ENCODE measurements around the gene PLXNA4. TPM values are rescaled to one million over a fixed set of nuclear protein-coding genes. Genes with fewer than 3 reads are reported as not detected.
"Not testable (repeated sequence)": the region's sequence is repeated elsewhere in the genome, so short reads cannot be mapped to it uniquely, and the experiment has no call there.

Gene PLXNA4
- total RNA-seq, 2 experiments from 2014 or later: 0.75 to 0.85 TPM

DNA sequence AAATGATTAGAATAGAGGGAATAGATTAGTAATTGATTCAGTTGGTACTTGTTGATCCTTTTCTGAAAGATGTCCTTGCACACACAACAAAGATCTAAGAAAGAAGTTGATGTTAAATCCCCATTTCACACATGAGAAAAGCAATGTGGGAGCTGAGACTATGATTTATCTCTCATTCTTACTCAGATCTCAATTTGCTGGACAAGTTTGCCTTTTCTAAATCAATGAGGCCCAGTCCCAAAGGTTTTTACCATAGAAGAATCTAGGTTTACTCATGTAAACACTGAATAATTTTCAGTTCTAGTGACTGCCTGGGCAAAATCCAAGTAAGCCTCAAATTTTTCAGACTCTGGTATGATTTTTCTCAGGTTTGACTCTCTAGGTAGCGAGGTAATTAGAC lies 25.5 kb upstream of the PLXNA4 start:
- Histone ChIP-seq H3K27me3 (ENCODE audit: control insufficient read depth in 1 of 2, insufficient read depth in 2 of 2, low read length in 2 of 2) (peaks cover 0 to 3% of the 10 kb centered on the region in 2 experiments), H3K27ac (ENCODE audit: low read depth in 1 of 2, low read length in 2 of 2) (no peak overlapping the region), H3K4me1 (ENCODE audit: insufficient read depth, low read length) (no peaks in the 10 kb centered on the region), H3K4me3 (ENCODE audit: low read length) (no peak overlapping the region), H3K36me3 (ENCODE audit: insufficient read depth, low read length) (no peaks in the 10 kb centered on the region), H3K9me3 (ENCODE audit: control insufficient read depth in 1 of 2, insufficient read depth in 1 of 2, low read length in 2 of 2) (no peaks in the 10 kb centered on the region)
- H3K4me1 Mint-ChIP-seq (ENCODE audit: low read depth): no peaks in the 10 kb centered on the region
- intact Hi-C loops (cut with DNase I, micrococcal nuclease): no loop called here
- POLR2A ChIA-PET: no interaction called here
- H3K36me3 Mint-ChIP-seq (ENCODE audit: low read depth): no peaks in the 10 kb centered on the region
- DNase-seq (no peak), ATAC-seq (ENCODE audit: poor library complexity) (no peak)
- no peak overlapping the region for H3K4me3 Mint-ChIP-seq
- no peaks in the 10 kb centered on the region for H3K27me3 Mint-ChIP-seq
- H3K9me3 Mint-ChIP-seq: no peaks in the 10 kb centered on the region
- TF ChIP-seq, protein P1, sequence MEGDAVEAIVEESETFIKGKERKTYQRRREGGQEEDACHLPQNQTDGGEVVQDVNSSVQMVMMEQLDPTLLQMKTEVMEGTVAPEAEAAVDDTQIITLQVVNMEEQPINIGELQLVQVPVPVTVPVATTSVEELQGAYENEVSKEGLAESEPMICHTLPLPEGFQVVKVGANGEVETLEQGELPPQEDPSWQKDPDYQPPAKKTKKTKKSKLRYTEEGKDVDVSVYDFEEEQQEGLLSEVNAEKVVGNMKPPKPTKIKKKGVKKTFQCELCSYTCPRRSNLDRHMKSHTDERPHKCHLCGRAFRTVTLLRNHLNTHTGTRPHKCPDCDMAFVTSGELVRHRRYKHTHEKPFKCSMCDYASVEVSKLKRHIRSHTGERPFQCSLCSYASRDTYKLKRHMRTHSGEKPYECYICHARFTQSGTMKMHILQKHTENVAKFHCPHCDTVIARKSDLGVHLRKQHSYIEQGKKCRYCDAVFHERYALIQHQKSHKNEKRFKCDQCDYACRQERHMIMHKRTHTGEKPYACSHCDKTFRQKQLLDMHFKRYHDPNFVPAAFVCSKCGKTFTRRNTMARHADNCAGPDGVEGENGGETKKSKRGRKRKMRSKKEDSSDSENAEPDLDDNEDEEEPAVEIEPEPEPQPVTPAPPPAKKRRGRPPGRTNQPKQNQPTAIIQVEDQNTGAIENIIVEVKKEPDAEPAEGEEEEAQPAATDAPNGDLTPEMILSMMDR (IDR thresholded peaks at IDR 0.05): no peak
- CTCF ChIA-PET: no interaction called here
- H3K27ac Mint-ChIP-seq: no peak overlapping the region

- intact Hi-C loops (cut with DNase I, micrococcal nuclease): no loop called here
- no peaks in the 10 kb centered on the region for H3K36me3 Mint-ChIP-seq (ENCODE audit: low read depth)
- no peak overlapping the region for H3K4me3 ChIP-seq (ENCODE audit: low read length)
- H3K9me3 Mint-ChIP-seq: no peaks in the 10 kb centered on the region
- DNase-seq (no peak), ATAC-seq (ENCODE audit: poor library complexity) (no peak)
- H3K4me1 ChIP-seq (ENCODE audit: insufficient read depth, low read length): no peaks in the 10 kb centered on the region
- H3K27ac ChIP-seq (ENCODE audit: low read depth in 1 of 2, low read length in 2 of 2): no peak overlapping the region
- POLR2A ChIA-PET: no interaction called here
- H3K27me3 ChIP-seq (ENCODE audit: control insufficient read depth in 1 of 2, insufficient read depth in 2 of 2, low read length in 2 of 2): no peaks in the 10 kb centered on the region
- no peak overlapping the region for H3K27ac Mint-ChIP-seq
- H3K4me3 Mint-ChIP-seq: no peak overlapping the region
- H3K27me3 Mint-ChIP-seq: peaks cover 5% of the 10 kb centered on the region
- no peaks in the 10 kb centered on the region for H3K36me3 ChIP-seq (ENCODE audit: insufficient read depth, low read length)
- CTCF ChIA-PET: no interaction called here
- no peaks in the 10 kb centered on the region for H3K9me3 ChIP-seq (ENCODE audit: control insufficient read depth in 1 of 2, insufficient read depth in 1 of 2, low read length in 2 of 2)
- no peaks in the 10 kb centered on the region for H3K4me1 Mint-ChIP-seq (ENCODE audit: low read depth)
- TF ChIP-seq, protein P1 (IDR thresholded peaks at IDR 0.05): no peak
Measured at GRCh38 chr7:132596588-132596987, 20.3 kb upstream of the PLXNA4 start.

DNA sequence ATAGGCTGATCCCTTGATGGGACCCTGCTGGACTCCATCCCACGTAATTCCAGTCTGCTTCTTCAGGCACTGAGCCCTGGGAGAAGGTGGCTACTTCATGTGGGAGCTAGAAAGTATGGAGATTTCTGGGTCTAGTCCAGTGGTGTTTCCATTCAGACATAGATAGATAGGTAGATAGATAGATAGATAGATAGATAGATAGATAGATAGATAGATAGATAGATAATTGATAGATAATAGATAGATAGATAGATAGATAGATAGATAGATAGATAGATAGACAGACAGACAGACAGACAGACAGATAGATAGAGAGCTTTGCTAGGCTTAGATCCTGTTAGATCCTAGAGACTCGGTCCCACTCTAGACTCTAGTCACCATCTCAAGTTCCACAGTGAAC lies 18.5 kb upstream of the PLXNA4 start:
- ATAC-seq (ENCODE audit: poor library complexity): not testable (repeated sequence)

GRCh38 chr7:132592936-132593335 lies 16.7 kb upstream of the PLXNA4 start:
- TF ChIP-seq, protein P1 (IDR thresholded peaks at IDR 0.05): no peak
- no peak for DNase-seq
- no peak overlapping the region for H3K27ac ChIP-seq (ENCODE audit: low read depth in 1 of 2, low read length in 2 of 2)
- no peaks in the 10 kb centered on the region for H3K36me3 Mint-ChIP-seq (ENCODE audit: low read depth)
- H3K36me3 ChIP-seq (ENCODE audit: insufficient read depth, low read length): no peaks in the 10 kb centered on the region
- H3K4me1 ChIP-seq (ENCODE audit: insufficient read depth, low read length): no peaks in the 10 kb centered on the region
- no peak overlapping the region for H3K4me3 Mint-ChIP-seq
- no peaks in the 10 kb centered on the region for H3K9me3 Mint-ChIP-seq
- ATAC-seq (ENCODE audit: poor library complexity): no peak
- POLR2A ChIA-PET: no interaction called here
- H3K27ac Mint-ChIP-seq: no peak overlapping the region
- no peaks in the 10 kb centered on the region for H3K9me3 ChIP-seq (ENCODE audit: control insufficient read depth in 1 of 2, insufficient read depth in 1 of 2, low read length in 2 of 2)
- intact Hi-C loops (cut with DNase I, micrococcal nuclease): no loop called here
- H3K4me1 Mint-ChIP-seq (ENCODE audit: low read depth): no peaks in the 10 kb centered on the region
- no peaks in the 10 kb centered on the region for H3K27me3 ChIP-seq (ENCODE audit: control insufficient read depth in 1 of 2, insufficient read depth in 2 of 2, low read length in 2 of 2)
- CTCF ChIA-PET: no interaction called here
- no peak overlapping the region for H3K4me3 ChIP-seq (ENCODE audit: low read length)
- H3K27me3 Mint-ChIP-seq: peaks cover 10% of the 10 kb centered on the region

More for the DNA sequence above, 18.5 kb upstream of the PLXNA4 start:
- intact Hi-C loops (cut with DNase I, micrococcal nuclease); H3K36me3 ChIP-seq (ENCODE audit: insufficient read depth, low read length); DNase-seq; POLR2A ChIA-PET; H3K4me1 Mint-ChIP-seq (ENCODE audit: low read depth); H3K4me1 ChIP-seq (ENCODE audit: insufficient read depth, low read length); H3K27me3 Mint-ChIP-seq; H3K9me3 Mint-ChIP-seq; H3K9me3 ChIP-seq (ENCODE audit: control insufficient read depth in 1 of 2, insufficient read depth in 1 of 2, low read length in 2 of 2); H3K27me3 ChIP-seq (ENCODE audit: control insufficient read depth in 1 of 2, insufficient read depth in 2 of 2, low read length in 2 of 2); H3K4me3 ChIP-seq (ENCODE audit: low read length); H3K4me3 Mint-ChIP-seq; H3K27ac Mint-ChIP-seq; H3K36me3 Mint-ChIP-seq (ENCODE audit: low read depth); H3K27ac ChIP-seq (ENCODE audit: low read depth in 1 of 2, low read length in 2 of 2); CTCF ChIA-PET: not testable (repeated sequence)

Data from CD4-positive, alpha-beta T cell (primary cell).